HEK293 (cell line): Measurements from ENCODE around the gene SULT1B1.

Source experiments
- REST ChIP-seq: fragments of 450-650 bp; formaldehyde crosslinking; IDR thresholded peaks from 2 replicates; pipeline ENCODE4 v1.5.1; 2016; ENCODE audit warnings: missing biosample characterization, missing genetic modification characterization
- YY1 ChIP-seq: fragments of 450-650 bp; formaldehyde crosslinking; IDR thresholded peaks from 2 replicates; pipeline ENCODE4 v1.5.1; 2018; ENCODE audit warnings: missing biosample characterization, missing genetic modification characterization
- ZBTB7A ChIP-seq: fragments of 450-650 bp; formaldehyde crosslinking; IDR thresholded peaks from 2 replicates; pipeline ENCODE4 v1.5.1; 2016; ENCODE audit warnings: low read depth, missing biosample characterization, missing genetic modification characterization
- ZNF121 ChIP-seq: fragments of 450-650 bp; formaldehyde crosslinking; IDR thresholded peaks from 2 replicates; pipeline ENCODE4 v1.5.1; 2016; ENCODE audit warnings: missing biosample characterization, missing genetic modification characterization
- ZNF266 ChIP-seq: fragments of 450-650 bp; formaldehyde crosslinking; IDR thresholded peaks from 2 replicates; pipeline ENCODE4 v1.5.1; 2016; ENCODE audit warnings: missing biosample characterization, missing genetic modification characterization, low read depth
- ZNF354C ChIP-seq: fragments of 450-650 bp; formaldehyde crosslinking; IDR thresholded peaks from 2 replicates; pipeline ENCODE4 v1.5.1; 2016; ENCODE audit warnings: missing biosample characterization, missing genetic modification characterization, low read depth, borderline replicate concordance
- ZNF785 ChIP-seq: fragments of 450-650 bp; formaldehyde crosslinking; IDR thresholded peaks from 2 replicates; pipeline ENCODE4 v1.5.1; 2016; ENCODE audit warnings: missing biosample characterization, missing genetic modification characterization
- TF ChIP-seq, protein P1 (sequence below): fragments of 450-650 bp; formaldehyde crosslinking; IDR thresholded peaks from 2 replicates; pipeline ENCODE4 v1.5.1; 2016; ENCODE audit warnings: missing biosample characterization, missing genetic modification characterization
- TF ChIP-seq, protein P2 (sequence below): fragments of 450-650 bp; formaldehyde crosslinking; IDR thresholded peaks from 2 replicates; pipeline ENCODE4 v1.5.1; 2016; ENCODE audit warnings: missing biosample characterization, missing genetic modification characterization

- TF ChIP-seq ZBTB7A (tag by site-specific recombination), result no peak
- TF ChIP-seq REST (tag by site-specific recombination), result no peak
- TF ChIP-seq, protein P1, sequence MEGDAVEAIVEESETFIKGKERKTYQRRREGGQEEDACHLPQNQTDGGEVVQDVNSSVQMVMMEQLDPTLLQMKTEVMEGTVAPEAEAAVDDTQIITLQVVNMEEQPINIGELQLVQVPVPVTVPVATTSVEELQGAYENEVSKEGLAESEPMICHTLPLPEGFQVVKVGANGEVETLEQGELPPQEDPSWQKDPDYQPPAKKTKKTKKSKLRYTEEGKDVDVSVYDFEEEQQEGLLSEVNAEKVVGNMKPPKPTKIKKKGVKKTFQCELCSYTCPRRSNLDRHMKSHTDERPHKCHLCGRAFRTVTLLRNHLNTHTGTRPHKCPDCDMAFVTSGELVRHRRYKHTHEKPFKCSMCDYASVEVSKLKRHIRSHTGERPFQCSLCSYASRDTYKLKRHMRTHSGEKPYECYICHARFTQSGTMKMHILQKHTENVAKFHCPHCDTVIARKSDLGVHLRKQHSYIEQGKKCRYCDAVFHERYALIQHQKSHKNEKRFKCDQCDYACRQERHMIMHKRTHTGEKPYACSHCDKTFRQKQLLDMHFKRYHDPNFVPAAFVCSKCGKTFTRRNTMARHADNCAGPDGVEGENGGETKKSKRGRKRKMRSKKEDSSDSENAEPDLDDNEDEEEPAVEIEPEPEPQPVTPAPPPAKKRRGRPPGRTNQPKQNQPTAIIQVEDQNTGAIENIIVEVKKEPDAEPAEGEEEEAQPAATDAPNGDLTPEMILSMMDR, result no peak
- TF ChIP-seq ZNF266 (tag by site-specific recombination), result no peak
- no peak for TF ChIP-seq ZNF354C (tag by site-specific recombination)
- TF ChIP-seq ZNF121 (tag by site-specific recombination), result no peak
- no peak for TF ChIP-seq YY1 (tag by site-specific recombination)
- TF ChIP-seq, protein P2, sequence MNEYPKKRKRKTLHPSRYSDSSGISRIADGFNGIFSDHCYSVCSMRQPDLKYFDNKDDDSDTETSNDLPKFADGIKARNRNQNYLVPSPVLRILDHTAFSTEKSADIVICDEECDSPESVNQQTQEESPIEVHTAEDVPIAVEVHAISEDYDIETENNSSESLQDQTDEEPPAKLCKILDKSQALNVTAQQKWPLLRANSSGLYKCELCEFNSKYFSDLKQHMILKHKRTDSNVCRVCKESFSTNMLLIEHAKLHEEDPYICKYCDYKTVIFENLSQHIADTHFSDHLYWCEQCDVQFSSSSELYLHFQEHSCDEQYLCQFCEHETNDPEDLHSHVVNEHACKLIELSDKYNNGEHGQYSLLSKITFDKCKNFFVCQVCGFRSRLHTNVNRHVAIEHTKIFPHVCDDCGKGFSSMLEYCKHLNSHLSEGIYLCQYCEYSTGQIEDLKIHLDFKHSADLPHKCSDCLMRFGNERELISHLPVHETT (tag by site-specific recombination), result no peak
- no peak for TF ChIP-seq ZNF785 (tag by site-specific recombination)
These were observed 70.8 kb downstream of the SULT1B1 start for GRCh38 chr4:69689599-69689998.
